EL (cell line): Measurements from ENCODE around the gene ADGRD2.

Experiments
- DNase-seq: peaks from one replicate; pipeline ENCODE4 v3.0.0-alpha.2; 2016

The ADGRD2 gene

GRCh38 chr9:124437086-124437485 is 13.2 kb upstream of the ADGRD2 start:
- no peak for DNase-seq

GRCh38 chr9:124438091-124438490 is 12.2 kb upstream of the ADGRD2 start:
- DNase-seq = no peak

- no peak for DNase-seq
Observed at GRCh38 chr9:124439086-124439485, 11.2 kb upstream of the ADGRD2 start.

GRCh38 chr9:124439686-124440243 is 10.5 kb upstream of the ADGRD2 start:
- DNase-seq = no peak

- no peak for DNase-seq
Observed at GRCh38 chr9:124440786-124441185, 9.5 kb upstream of the ADGRD2 start.

- DNase-seq = no peak
Observed at GRCh38 chr9:124441291-124441690, 9.0 kb upstream of the ADGRD2 start.

GRCh38 chr9:124442379-124442778 is 7.9 kb upstream of the ADGRD2 start:
- DNase-seq = no peak

GRCh38 chr9:124442826-124443225 is 7.4 kb upstream of the ADGRD2 start:
- DNase-seq = no peak

GRCh38 chr9:124443625-124444024 is 6.6 kb upstream of the ADGRD2 start:
- DNase-seq = no peak

GRCh38 chr9:124444166-124444565 is 6.1 kb upstream of the ADGRD2 start:
- DNase-seq = no peak

GRCh38 chr9:124447297-124447661 is 3.0 kb upstream of the ADGRD2 start:
- DNase-seq = no peak

GRCh38 chr9:124448019-124448418 is 2.2 kb upstream of the ADGRD2 start:
- no peak for DNase-seq

GRCh38 chr9:124449381-124450151 is 685 bp upstream of the ADGRD2 start:
- no peak for DNase-seq

- DNase-seq = no peak
Observed at GRCh38 chr9:124450931-124451661, 845 bp downstream of the ADGRD2 start.

GRCh38 chr9:124452326-124452725 is 2.1 kb downstream of the ADGRD2 start:
- DNase-seq = no peak

GRCh38 chr9:124452841-124453585 is 2.8 kb downstream of the ADGRD2 start:
- no peak for DNase-seq

GRCh38 chr9:124453586-124454191 is 3.4 kb downstream of the ADGRD2 start:
- no peak for DNase-seq

GRCh38 chr9:124454296-124454695 is 4.0 kb downstream of the ADGRD2 start:
- DNase-seq = no peak

- DNase-seq = no peak
Observed at GRCh38 chr9:124454791-124455443, 4.7 kb downstream of the ADGRD2 start.

GRCh38 chr9:124455820-124456219 is 5.6 kb downstream of the ADGRD2 start:
- DNase-seq = no peak

GRCh38 chr9:124456341-124457078 is 6.3 kb downstream of the ADGRD2 start:
- no peak for DNase-seq
